HG03469 (cell line): Measurements from ENCODE around the gene DNAJB2.
A peak's percentile ranks its signal among the peaks of the same experiment; 100 is the strongest.

Experiments
- ATAC-seq: cut with Tn5 transposase; IDR thresholded peaks from one replicate; pipeline ENCODE4 v1.9.1; 2021; ENCODE audit warnings: mild to moderate bottlenecking, moderate library complexity, moderate number of reproducible peaks; ENCODE audit not compliant: unreplicated experiment

DNAJB2 gene

DNA sequence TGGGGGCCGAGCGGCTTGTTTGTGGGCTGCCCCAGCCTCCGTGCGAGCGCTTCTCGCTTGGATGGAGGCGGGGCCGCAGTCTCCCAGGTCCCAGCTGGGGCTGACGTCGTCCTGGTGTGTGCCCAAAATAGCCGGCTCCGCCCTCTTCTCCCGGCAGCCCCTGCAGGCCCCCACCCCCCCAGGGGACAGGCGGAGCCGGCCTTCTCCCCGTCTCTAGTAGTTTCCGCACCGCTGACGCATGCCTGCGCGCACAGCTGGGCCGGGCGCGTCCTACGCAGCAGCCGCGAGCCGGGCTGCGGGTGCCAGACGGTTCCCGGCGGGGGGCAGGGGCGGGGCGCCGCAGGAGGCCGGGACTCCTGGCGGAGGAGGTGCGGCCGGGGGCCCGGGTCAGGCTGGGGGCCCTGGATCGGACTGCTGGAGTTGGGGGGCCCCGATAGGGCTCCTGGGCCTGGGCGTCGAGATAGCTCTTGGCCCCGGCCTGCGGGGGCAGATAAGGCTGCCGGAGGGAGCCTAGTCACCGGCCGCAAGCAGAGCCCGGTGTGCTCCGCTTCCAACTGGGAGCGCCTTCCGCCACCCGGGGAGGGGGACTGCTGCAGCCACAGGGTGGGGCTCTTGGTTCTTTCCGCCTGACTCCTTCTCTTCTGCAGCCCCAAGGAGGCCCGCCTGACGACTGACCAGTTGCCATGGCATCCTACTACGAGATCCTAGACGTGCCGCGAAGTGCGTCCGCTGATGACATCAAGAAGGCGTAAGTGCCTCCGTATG is at the start of gene DNAJB2:
Gene DNAJB2 (plus strand): TSS at position 216 of the 765 bp plus-strand sequence. CDS start 468 bp downstream, at position 684.
- ATAC-seq: peak; percentile 76

DNA sequence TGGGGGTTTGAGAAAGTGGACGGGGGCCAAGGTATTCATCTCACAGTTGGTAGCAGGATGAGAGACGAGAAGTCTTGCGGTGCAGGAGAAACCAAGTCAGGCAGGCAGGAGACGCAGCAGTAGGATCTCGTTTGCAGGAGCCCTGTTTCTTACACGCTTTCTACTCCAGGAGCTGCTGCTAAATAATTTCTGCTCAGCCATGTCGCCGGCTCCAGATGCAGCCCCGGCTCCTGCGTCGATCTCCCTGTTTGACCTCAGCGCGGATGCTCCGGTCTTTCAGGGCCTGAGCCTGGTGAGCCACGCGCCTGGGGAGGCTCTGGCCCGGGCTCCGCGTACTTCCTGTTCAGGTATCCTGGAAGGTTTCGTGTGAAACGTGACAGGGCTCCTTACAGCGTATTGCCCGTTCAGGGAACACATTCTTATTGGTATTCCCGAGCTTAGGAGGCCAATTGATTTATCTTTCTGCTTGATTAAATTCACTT is 49.1 kb upstream of the DNAJB2 start:
- no peak for ATAC-seq

DNA sequence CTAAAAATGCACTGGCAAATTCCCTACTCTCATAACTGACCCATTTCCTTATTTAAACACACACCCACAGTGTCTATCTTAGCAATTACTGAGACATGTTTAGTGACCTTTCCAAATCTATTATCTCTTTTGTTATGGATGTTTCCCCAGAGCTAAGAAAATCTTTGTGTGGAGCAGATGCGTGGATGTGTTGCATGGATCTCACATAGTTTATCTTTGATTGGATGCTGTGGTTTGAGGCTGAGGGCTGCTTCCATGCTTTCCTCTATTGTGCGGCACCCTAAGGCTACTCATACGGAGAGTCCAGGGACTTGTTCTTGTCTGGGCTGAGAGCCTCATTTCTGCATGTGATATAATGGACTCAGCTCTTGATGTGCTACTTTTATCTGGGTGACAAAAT is 44.8 kb upstream of the DNAJB2 start:
- no peak for ATAC-seq

DNA sequence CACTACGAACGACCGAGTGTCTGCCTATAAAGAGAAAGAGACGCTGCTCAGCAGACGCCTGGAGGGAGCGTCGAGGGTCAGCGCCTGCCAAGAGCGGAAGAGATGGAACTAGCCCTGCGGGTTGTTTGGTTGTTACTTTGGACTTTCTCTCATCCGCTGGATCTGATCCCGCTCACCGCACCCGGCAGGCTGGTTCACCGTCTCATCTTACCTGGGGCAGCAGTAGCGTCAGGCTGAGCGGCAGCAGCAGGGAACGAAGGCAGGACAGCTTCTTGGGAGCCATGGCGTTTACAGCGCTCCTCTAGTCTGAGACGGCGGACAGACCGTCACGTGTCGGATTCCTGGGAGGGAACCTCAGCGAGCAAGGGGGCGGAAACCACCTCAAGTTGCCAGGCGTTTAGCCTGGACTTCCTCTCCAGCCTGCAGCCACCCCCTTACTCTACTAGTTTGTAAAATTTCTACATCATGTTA is 35.8 kb upstream of the DNAJB2 start:
- no peak for ATAC-seq

DNA sequence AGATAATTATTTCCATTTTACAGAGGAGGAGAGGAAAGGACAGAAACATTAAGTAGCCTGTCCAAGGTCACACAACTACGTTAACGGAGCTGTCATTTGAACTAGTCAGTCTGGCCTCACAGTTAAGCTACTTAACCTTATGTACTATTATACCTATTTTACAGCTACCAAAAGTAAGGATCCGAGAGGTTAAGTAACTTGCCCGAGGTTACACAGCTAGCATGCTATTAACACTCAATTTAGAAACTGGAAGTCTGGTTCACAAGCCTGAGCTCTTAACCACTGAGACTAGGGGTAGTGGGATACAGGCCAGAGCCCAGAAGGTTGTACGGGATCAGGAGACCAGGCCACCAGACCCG is 34.4 kb upstream of the DNAJB2 start:
- ATAC-seq: no peak

DNA sequence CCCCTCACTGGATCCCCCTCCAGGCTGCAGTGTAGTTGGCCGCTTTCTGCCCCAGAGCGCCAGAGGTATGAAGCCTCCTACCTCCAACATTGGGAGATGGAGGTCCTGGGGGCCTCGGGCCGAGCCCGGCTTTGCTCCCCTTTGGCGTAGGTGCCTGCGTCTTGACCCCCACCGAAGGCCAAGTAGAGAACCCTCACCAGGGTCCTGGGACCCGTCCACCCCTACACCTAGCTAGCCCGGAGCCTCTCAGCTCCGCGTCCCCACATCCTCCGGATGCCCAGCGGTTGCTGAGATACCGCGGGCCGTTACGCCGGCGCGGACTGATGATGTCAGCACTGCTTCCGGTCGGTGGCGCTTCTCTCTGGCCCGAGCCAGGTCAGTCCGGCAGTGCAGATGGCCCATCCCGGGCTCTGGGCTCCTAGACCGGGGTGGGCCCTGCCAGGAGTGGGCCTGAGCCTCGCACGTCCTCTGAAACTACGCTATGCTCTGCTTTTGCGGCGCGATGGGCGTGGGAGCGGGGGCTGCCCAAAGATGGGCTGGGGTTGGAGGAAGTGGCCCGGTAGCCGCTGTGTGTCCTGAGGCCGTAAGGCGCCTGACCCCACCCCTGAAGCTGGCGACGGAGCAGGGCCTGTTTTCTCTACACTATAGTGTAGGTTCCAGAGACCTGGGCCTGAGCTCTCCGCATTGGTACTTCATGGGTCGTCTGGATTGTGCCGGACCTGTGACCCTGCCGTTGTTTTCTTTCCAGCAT is 33.8 kb upstream of the DNAJB2 start, which contains the start of the genes GLB1L and STK16:
Gene GLB1L (minus strand): TSS at position 297 of the 751 bp plus-strand sequence. CDS start 1,871 bp downstream, outside the sequence.
Gene STK16 (plus strand): TSS at position 332 of the 751 bp plus-strand sequence. CDS start 521 bp downstream, outside the sequence.
- ATAC-seq: peak; percentile 57

DNA sequence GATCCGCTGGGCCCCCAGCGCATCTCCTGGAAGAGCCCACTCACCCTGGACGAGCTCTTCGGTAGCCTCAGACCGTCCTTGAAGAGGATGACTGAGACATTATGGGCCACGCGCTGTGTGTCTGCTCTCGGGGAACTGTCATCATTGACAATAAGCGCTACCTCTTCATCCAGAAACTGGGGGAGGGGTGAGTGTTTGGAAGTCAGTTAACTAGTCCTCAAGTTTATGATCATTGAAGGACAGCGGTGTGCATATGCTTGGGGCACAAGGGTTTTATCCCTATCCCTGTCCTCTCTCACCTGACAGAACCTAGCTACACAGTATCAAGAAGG is 33.3 kb upstream of the DNAJB2 start:
- no peak for ATAC-seq

DNA sequence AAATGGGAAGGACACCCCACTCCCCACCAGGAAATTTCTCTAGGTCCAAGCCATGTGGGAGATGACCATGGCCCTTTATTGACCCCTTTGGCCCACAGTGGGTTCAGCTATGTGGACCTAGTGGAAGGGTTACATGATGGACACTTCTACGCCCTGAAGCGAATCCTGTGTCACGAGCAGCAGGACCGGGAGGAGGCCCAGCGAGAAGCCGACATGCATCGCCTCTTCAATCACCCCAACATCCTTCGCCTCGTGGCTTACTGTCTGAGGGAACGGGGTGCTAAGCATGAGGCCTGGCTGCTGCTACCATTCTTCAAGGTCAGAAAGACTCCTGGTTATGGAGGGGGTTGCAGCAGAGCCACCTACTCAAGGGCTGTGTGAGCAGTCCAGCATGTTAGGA is 32.6 kb upstream of the DNAJB2 start:
- ATAC-seq: no peak

DNA sequence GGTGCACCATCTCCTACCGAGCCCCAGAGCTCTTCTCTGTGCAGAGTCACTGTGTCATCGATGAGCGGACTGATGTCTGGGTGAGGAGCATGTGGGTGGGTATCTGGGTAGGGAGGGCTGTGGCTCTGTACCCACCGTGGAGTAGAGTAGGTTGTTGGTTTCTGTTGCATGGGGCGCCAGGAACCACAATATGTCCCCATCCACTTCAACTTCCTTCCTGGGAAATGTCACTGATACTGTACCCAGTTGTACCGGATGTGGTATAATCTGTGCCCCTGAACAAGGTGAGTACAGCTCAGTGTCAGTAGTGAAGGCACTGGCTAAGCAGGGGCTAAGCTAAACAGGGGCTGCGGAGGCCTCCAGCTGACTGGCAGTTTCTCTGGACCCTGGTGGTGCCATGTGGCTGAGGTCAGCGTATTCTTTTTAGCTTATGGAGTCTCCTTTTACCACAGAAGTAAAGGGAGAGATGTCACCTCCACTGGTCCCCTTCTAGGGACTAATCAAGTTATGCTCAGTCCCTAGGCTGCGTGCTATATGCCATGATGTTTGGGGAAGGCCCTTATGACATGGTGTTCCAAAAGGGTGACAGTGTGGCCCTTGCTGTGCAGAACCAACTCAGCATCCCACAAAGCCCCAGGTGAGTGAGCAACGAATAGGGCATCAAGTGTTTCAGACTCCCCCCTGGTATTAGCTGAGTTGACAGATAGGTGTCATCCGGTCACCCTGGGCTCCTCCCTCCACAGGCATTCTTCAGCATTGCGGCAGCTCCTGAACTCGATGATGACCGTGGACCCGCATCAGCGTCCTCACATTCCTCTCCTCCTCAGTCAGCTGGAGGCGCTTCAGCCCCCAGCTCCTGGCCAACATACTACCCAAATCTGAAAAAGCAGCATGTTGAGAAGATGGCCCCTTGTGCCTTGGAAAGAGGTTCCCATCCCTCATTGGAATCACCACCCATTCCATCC is 31.2 kb upstream of the DNAJB2 start:
- ATAC-seq: no peak

DNA sequence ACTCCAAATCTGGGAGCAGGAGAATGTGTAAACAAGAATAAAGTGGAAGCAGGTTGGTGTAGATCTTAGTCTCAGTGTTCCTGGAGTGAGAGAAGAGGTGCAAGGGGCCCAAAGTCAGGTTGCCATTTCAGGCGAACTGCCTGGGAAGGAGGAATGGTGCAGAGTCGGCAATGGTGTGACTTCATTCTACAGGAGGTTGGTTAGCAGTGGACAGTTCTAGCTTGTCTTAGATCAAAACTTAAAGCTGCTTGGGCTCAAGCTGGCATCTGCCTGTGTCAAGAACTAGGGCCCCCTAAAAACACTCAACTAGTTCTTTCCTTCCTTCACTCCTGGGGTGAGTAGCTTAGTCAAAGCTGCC is 30.3 kb upstream of the DNAJB2 start:
- ATAC-seq: no peak

DNA sequence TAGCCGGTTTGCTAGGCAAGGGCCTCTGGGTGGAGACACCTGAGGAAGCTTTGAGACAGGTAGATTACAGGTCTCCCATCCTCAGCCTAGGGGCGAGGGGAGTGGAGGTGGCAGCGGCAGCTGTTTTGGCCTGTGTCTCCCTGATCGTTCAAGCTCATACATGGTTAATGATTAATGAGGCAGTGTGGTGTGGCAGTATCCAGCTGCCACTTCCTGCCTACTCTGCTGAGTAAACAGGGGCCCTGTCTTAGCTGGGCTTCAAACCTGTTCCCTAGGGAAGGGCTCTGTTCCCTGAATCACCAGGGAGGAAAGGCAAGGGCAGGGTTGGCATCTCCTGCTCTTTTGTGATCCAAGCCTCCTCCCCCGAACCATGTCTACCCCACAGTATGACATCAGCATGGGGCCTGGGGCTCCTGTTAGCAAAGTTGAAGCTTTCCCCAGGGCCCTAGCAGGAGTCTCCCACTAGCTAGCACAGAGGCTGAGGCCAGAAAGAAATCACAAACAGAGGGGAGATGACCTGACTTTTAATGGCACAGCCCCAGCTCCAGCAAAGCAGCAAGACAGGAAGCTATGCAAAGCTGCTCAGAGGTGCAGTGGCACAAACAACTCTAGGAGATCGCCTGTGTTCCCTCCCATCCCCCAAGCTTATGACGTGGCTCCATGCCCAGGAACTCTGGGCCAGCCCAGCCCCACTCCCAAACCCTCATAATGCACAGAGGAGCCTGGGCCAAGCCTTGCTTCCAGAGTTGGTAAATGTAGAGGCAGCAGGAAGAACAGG is 29.8 kb upstream of the DNAJB2 start:
- peak; percentile 22 for ATAC-seq

DNA sequence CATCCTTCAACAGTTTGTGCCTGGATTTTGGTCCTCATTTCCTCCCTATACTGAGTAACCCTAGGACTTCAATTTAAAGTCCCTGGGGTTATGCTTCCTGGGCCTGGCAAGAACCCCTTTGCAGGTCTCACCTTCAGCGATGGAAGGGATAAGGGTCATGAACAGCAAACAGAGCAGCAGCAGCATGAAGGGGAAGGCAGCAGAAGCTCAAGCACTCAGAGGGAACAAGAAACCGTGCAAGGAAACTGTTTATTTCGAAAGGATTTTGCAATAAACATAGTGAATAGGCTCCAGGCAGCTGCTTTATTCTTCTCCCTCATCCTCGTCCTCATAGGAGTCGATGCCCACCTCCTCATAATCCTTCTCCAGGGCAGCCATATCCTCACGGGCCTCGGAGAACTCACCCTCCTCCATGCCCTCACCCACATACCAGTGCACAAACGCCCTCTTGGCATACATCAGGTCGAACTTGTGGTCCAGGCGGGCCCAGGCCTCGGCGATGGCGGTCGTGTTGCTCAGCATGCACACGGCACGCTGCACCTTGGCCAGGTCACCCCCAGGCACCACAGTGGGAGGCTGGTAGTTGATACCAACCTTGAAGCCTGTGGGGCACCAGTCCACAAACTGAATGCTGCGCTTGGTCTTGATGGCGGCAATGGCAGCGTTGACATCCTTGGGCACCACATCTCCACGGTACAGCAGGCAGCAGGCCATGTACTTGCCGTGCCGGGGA is 29.0 kb upstream of the DNAJB2 start:
- no peak for ATAC-seq

DNA sequence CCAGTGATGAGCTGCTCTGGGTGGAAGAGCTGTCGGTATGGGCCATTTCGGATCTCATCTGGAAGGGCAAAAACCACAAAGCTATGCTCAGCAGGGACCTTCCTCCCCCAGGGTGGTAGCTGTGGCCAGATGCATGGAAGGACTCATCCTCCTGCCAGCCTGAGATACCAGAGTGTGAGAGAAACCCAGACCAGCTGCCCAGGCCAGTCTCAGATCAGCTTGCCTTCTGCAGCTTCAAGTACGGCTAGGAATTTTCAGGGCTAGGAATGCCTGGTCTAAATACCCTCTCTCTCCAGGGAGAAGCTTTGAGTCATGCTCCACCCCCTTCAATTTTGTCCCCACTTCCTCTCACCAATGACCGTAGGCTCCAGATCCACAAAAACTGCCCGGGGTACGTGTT is 27.5 kb upstream of the DNAJB2 start:
- ATAC-seq: no peak

DNA sequence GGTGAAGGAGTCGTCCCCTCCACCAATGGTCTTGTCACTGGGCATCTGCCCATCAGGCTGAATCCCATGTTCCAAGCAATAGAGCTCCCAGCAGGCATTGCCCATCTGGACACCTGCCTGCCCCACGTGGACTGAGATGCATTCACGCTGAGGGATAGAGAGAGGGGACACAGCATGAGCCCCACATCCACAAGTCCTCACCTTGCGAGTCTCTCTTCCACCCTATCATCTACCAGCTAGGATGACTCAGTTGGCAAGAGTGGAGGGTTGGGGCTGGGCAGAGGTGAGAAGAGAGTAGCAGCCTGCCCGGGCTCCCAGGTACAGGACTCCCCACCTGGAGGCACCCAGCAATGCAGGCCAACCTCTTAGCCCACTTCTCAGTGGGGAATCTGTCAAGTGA is 27.1 kb upstream of the DNAJB2 start:
- ATAC-seq: no peak

DNA sequence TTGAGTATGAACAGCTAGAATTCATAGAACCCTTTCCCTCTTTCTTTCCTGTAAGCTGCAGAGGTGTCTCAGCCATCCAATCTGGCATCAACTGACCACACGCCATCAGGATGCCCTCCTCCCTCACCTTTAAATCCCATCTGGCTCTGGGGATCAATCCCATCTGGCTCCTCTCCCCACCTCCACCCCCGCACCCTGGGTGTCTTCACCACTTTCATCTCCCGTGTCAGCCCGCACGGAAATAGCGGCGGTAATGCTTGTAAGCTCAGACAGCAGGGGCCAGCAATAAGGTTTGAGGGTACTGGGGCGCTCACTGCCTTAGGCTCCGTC is 26.6 kb upstream of the DNAJB2 start:
- no peak for ATAC-seq

DNA sequence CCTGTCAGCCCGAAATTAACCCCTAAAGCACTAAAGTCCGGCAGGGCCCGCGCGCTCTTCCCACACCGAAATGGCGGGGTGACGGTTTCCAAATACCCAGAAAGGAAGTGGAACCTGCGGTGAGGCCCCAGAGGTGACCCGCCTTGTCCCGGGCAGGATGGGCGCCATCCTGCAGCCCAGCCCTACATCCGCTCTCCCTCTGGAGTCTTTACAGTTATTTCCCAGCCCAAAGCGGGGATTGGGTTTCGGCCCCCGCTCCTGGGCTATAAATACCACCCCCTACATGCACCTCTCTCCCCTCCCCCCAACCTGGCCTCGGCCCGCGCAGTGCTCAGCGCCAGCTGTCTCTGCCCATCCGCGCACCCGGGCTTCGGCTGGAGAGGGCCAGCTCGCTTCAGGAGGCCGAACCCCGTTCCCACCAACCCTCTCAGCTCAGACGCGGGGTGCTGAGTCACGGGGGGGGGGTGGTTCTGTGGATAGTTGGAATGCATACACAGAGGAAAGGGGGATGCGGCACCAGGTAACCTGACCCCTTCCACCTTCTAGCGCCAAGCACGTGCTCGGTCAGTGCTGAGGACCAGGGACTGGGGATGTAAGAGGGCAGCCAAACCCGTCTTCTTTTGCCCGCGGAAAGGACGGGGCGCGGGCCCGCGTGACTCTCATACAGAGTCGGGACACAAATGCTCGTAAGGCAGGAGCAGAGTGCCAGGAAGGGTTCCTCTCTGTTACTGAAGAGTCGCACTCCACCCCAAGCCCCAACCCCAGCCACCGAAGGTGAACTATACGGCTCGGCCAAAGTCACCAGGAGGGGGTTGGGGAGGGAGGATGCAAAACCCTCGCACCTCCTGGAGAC is 26.0 kb upstream of the DNAJB2 start, which contains the start of gene TUBA4B:
Gene TUBA4B (plus strand): TSS at position 344 of the 853 bp plus-strand sequence. CDS start 165 bp downstream, at position 509.
- ATAC-seq: no peak

DNA sequence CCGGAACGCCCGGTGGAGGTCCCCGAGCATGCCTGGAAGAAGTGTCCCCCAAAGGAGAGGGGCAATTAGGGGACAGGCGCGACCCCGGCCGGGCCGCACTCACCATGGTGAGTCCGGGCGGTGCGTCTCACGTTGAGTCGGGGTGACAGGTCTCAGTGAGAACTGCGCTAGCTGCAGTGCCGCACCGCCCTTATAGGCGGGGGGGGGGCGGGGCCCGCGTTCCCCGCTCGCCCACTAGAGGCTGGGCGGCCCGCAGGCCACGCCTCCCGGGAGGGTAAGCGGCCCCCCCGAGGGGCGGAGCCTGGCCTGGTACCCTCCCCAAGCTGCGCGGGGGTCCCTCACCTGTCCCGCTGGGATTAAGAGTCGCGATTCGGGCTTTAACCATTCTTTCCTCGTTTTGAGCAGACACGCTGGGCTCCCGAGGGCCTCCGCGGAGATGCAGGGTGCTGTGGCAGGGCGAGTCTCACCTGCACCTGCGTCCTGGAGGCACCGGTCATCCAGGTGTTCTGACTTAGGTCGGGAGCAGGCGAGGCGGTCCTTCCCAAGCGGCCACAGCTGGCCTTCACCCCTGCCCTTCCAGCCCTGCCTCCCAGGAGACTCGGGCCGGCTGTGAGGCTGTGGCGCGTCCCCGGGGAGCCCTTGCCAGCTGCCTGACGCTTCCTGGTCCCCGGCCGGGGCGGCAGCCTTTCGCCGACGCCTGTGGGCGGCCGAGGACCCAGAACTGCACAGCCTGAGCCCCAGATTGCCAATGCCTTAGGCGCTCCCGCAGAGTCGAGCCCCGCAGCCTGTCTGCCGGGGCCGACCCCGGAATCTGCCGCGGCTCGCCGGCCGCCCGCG is 25.2 kb upstream of the DNAJB2 start, which contains the start of gene TUBA4A:
Gene TUBA4A (minus strand): TSS at position 166 of the 837 bp plus-strand sequence. CDS start 60 bp downstream, at position 106.
- peak; percentile 26 for ATAC-seq
